HL-60 (cell line): ENCODE measurements around the gene ALK.

ENCODE experiments used
- CTCF ChIP-seq: IDR thresholded peaks from one replicate; pipeline ENCODE4 v1.5.1; 2011; ENCODE audit warnings: low read length, control low read depth, inconsistent platforms; ENCODE audit not compliant: insufficient read depth
- POLR2AphosphoS5 ChIP-seq: IDR thresholded peaks from 2 replicates; pipeline ENCODE4 v1.6.1; 2012; ENCODE audit warnings: low read depth
- REST ChIP-seq: IDR thresholded peaks from 2 replicates; pipeline ENCODE4 v1.6.1; 2012; ENCODE audit warnings: low read depth; ENCODE audit not compliant: insufficient replicate concordance
- SPI1 ChIP-seq: IDR thresholded peaks from 2 replicates; pipeline ENCODE4 v1.6.1; 2012; ENCODE audit warnings: low read depth, mild to moderate bottlenecking, borderline replicate concordance

GRCh38 chr2:29420999-29421782 is 500.2 kb downstream of the ALK start:
- TF ChIP-seq CTCF: no peak
- no peak for TF ChIP-seq REST
- no peak for TF ChIP-seq POLR2AphosphoS5
- TF ChIP-seq SPI1: no peak
